KMS-11 (cell line): ENCODE data around the gene FOXRED2.

Experiments
- H2AFZ ChIP-seq: fragments of 200-600 bp; sonication (generic); 2 replicates; pipeline ENCODE4 v1.6.1; 2016; ENCODE audit warnings: antibody characterized with exemption, mixed run types, low read depth
- H3K27ac ChIP-seq: fragments of 200-600 bp; sonication (generic); 2 replicates; pipeline ENCODE4 v1.6.1; 2016; ENCODE audit warnings: mild to moderate bottlenecking, mixed run types
- H3K27me3 ChIP-seq: fragments of 200-600 bp; sonication (generic); 2 replicates; pipeline ENCODE4 v1.6.1; 2017; ENCODE audit warnings: mild to moderate bottlenecking, low read depth, mixed run types, moderate library complexity; ENCODE audit not compliant: insufficient read depth
- H3K36me3 ChIP-seq: fragments of 200-600 bp; sonication (generic); 2 replicates; pipeline ENCODE4 v1.6.1; 2017; ENCODE audit warnings: mild to moderate bottlenecking, mixed run types; ENCODE audit not compliant: insufficient read depth
- H3K4me1 ChIP-seq: fragments of 200-600 bp; sonication (generic); 2 replicates; pipeline ENCODE4 v1.6.1; 2016; ENCODE audit warnings: mild to moderate bottlenecking, low read depth, mixed run types; ENCODE audit not compliant: poor library complexity, severe bottlenecking
- H3K4me2 ChIP-seq: fragments of 200-600 bp; sonication (generic); 2 replicates; pipeline ENCODE4 v1.7.0; 2016; ENCODE audit warnings: mild to moderate bottlenecking, mixed run types
- H3K4me3 ChIP-seq: fragments of 200-600 bp; sonication (generic); IDR thresholded peaks from 2 replicates; pipeline ENCODE4 v1.6.1; 2017; ENCODE audit warnings: low read depth, low read length, mixed read lengths; ENCODE audit not compliant: insufficient read depth
- H3K79me2 ChIP-seq: fragments of 200-600 bp; sonication (generic); 2 replicates; pipeline ENCODE4 v1.6.1; 2016; ENCODE audit warnings: low read depth, mixed run types; ENCODE audit not compliant: insufficient read depth
- H3K9ac ChIP-seq: fragments of 200-600 bp; sonication (generic); 2 replicates; pipeline ENCODE4 v1.6.1; 2016; ENCODE audit warnings: mild to moderate bottlenecking, mixed run types
- H4K20me1 ChIP-seq: fragments of 200-600 bp; sonication (generic); 2 replicates; pipeline ENCODE4 v1.6.1; 2016; ENCODE audit warnings: mild to moderate bottlenecking, mixed run types; ENCODE audit not compliant: insufficient read depth
- CTCF ChIP-seq: fragments of 200-600 bp; sonication (generic); conservative IDR thresholded peaks from 2 replicates; pipeline ENCODE4 v1.6.1; 2017; ENCODE audit warnings: low read depth, mild to moderate bottlenecking, antibody characterized with exemption, low read length, moderate library complexity, mixed read lengths

Gene FOXRED2

GRCh38 chr22:36549033-36549432 is 42.2 kb upstream of the FOXRED2 start:
- Histone ChIP-seq H3K27me3 (peaks cover 87% of the 10 kb centered on the region), H3K4me3 (no peak overlapping the region), H3K79me2 (no peaks in the 10 kb centered on the region), H3K9ac (no peak overlapping the region), H3K4me1 (no peaks in the 10 kb centered on the region), H3K4me2 (no peak overlapping the region), H3K27ac (no peak overlapping the region), H3K36me3 (no peaks in the 10 kb centered on the region), H2AFZ (no peak overlapping the region), H4K20me1 (no peaks in the 10 kb centered on the region)
- no peak for TF ChIP-seq CTCF

GRCh38 chr22:36548606-36549005 is 41.8 kb upstream of the FOXRED2 start:
- Histone ChIP-seq H3K9ac (no peak overlapping the region), H3K36me3 (no peaks in the 10 kb centered on the region), H3K79me2 (no peaks in the 10 kb centered on the region), H4K20me1 (no peaks in the 10 kb centered on the region), H2AFZ (no peak overlapping the region), H3K4me2 (no peak overlapping the region), H3K27ac (no peak overlapping the region), H3K4me3 (no peak overlapping the region), H3K27me3 (peaks cover 87% of the 10 kb centered on the region), H3K4me1 (no peaks in the 10 kb centered on the region)
- no peak for TF ChIP-seq CTCF

- H3K4me1 ChIP-seq = no peaks in the 10 kb centered on the region
- no peak overlapping the region for H3K4me2 ChIP-seq
- no peak overlapping the region for H3K27ac ChIP-seq
- H3K27me3 ChIP-seq = peaks cover 79% of the 10 kb centered on the region
- no peaks in the 10 kb centered on the region for H3K36me3 ChIP-seq
- TF ChIP-seq CTCF = no peak
- H3K9ac ChIP-seq = no peak overlapping the region
- no peak overlapping the region for H2AFZ ChIP-seq
- no peaks in the 10 kb centered on the region for H4K20me1 ChIP-seq
- H3K4me3 ChIP-seq = no peak overlapping the region
- no peaks in the 10 kb centered on the region for H3K79me2 ChIP-seq
These were observed 40.1 kb upstream of the FOXRED2 start for GRCh38 chr22:36546932-36547331.

GRCh38 chr22:36546092-36546804 is 39.4 kb upstream of the FOXRED2 start:
- no peaks in the 10 kb centered on the region for H3K36me3 ChIP-seq
- peaks cover 72% of the 10 kb centered on the region for H3K27me3 ChIP-seq
- H3K4me1 ChIP-seq = no peaks in the 10 kb centered on the region
- H3K4me2 ChIP-seq = peak overlapping the region; percentile 17; the same call in 1 of the 2 replicates
- H3K4me3 ChIP-seq = no peak overlapping the region
- TF ChIP-seq CTCF = peak; percentile 59
- peak overlapping the region; percentile 54; the same call in 1 of the 2 replicates for H2AFZ ChIP-seq
- H3K27ac ChIP-seq = no peak overlapping the region
- H3K9ac ChIP-seq = no peak overlapping the region
- H3K79me2 ChIP-seq = no peaks in the 10 kb centered on the region
- no peaks in the 10 kb centered on the region for H4K20me1 ChIP-seq
